HG03442 (cell line): Measurements from ENCODE around the gene ABITRAM.

ENCODE experiments used
- ATAC-seq: cut with Tn5 transposase; IDR thresholded peaks from one replicate; pipeline ENCODE4 v1.9.1; 2021; ENCODE audit warnings: mild to moderate bottlenecking, moderate library complexity; ENCODE audit not compliant: unreplicated experiment

Gene ABITRAM

GRCh38 chr9:108983885-108984284, 49.7 kb downstream of the ABITRAM start:
- no peak for ATAC-seq
